NCI-H2081 (cell line): ENCODE measurements around the gene AJUBA.
A peak's percentile ranks its signal among the peaks of the same experiment; 100 is the strongest.
"Not testable (repeated sequence)": the region's sequence is repeated elsewhere in the genome, so short reads cannot be mapped to it uniquely, and the experiment has no call there.

Experiments
- DNase-seq, 2 experiments: peaks; one replicate each; lab custom pipeline; 2025; lab: John Stamatoyannopoulos, UW

AJUBA gene

GRCh38 chr14:22979748-22980392, 2.5 kb downstream of the AJUBA start:
- DNase-seq = no peak

DNA sequence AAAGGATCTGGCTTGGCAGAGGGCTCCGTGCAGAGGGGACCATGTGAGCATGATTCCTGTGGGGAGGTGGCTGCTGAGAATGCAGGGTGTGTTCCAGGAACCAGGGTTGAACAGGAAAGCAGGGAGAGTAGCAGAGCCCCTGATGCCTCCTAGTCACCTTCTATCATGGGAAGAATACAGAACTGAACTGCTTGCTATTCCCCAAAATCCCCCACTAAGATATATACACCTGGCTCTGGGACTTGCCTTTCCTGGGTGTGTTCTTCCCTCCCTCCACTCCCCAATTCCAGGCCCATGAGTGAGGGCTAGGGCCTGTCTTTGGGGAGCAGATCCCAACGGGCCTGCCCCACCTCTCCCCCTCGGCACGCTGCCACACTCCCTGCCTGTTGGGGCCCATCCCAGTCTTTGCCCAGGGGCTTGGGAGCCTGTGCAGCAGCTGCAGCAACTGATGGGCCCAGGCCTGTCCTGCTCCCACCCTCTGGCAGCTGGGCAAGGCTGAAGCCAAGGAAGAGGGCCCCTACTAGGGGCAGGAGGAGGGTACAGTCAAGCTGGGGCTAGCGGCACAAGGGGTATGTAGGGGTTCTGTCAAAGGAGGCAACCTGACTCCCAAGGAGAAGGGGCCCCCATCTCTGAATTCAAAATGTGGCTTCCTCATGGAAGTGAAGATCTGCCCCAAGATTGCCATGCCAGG, 3.2 kb downstream of the AJUBA start:
- no peak for DNase-seq

DNA sequence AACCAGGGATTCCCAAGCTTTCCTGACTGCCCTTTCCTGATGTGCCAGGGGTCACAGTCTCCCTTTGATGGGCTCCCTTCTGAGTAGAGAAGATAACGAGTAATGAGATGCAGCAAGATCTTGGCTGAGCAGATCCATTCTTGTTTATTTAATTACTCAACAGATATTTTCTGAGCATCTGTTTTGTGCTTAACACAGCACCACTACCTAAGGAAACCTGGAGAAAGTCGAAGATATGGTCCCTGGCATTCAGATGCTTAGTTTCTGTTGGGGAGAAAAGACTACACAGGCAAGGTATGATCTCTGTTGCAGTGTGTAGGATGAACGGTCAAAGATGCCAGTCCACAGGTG, 3.9 kb downstream of the AJUBA start:
- DNase-seq = no peak

DNA sequence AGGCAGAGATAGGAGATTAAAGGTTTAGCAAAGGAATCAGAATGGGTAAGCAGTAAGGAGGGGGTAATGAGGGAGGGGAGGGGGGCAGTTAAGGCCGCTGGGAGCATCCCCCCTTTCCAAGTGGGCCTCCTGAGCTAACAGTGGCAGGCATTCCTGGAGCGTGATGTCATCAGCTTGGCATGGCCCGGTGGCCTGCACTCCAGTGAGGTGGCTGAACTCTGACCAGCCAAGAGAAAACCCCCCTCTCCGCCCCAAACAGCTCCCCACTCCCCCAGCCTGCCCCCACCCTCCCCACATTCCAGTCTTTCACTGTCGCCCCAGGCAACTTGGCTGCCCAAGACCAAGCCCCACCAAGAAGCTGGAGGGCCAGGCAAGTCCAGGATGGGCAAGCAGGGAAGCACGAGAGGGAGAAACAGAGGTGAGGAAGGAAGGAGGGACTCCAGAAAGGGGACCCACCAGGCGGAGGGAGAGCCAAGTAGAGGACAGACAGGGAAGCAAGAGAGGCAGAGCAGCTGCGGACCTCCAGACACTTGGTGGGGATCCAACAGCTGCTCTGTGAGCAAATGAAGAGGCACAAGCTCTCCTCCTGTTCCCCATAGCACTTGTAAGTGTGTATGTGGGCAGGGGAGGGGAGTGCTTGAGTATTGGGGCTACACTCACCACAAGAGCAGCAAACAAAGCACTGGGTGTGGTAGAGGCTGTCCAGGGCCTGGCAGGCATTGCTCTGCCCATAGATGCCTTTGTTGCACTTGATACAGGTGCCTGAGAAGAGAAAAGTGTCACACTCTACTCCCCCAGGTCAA, 4.5 kb downstream of the AJUBA start:
- DNase-seq = no peak

DNA sequence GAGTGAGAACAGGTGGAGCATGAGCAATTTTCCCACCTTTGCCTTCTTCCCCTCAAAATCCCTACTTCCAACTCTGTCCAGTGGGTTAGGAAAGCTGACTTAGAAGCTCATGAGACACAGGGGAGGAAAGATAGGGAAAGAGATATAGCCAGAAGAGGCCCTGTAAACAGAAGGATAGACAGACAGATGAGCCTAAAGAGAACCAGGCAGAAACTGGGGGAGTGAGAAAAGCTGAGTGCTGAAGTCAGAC, 5.0 kb downstream of the AJUBA start:
- no peak for DNase-seq

GRCh38 chr14:22976620-22977433, 5.5 kb downstream of the AJUBA start:
- no peak for DNase-seq

DNA sequence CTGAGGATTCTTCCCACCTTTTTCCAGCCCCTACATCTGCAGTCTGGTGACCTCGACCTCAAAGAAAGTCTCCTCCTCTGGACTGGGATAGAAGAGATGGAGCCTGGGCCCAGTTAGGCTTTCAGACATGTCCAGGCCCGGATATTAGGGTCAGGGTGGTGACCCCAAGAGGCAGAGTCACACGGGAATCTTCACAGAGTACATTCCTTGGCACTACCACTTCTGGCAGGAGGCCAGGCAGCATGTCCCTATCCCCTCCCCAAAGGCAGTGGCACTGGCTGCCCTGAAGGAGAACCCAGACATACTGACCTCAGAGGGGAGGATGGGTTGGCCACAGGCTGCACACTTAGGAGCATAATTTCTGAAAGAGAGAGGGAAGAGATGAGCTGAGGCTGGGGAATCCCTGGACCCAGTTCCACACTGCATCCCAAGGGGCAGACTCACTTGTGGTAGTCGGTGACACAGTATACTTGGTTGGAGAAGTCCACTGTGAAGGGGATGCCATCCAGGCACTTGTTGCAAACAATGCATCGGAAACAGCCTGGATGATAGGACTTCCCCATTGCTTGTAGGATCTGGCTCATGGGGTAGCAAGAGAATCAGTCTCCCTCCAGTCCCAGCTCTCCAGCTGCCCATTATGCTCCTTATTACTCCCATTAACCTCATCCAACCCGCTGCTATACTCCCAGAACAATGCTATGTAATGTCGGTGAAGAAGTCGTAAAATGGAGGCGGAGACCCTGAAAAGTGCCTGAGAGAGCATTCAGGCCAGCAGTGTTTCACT, 7.6 kb downstream of the AJUBA start:
- DNase-seq = no peak

GRCh38 chr14:22973217-22974032, 8.9 kb downstream of the AJUBA start:
- DNase-seq = peak; percentile 13 to 45

- no peak for DNase-seq
Measured at GRCh38 chr14:22972313-22972930, 9.9 kb downstream of the AJUBA start.

DNA sequence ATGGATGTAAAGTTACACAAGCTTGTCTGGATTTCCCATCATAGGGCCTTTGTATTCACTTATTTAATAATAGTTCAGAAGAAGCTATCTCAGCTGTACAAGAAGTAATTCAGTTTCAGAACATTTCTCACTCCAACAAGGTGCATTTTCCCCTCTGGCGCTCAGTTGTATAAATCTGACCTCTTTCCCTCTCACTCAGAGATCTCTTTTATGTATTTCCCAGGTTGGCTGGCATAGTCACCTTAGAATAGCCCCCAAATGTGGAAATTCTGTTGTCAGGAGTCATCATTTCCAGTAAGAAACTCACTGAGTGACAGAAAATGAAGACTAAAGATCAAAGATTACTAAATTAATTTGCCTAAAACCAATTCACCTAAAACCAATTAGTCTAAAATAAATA, 11.2 kb downstream of the AJUBA start:
- DNase-seq = no peak

- no peak for DNase-seq
Measured at GRCh38 chr14:22966783-22967269, 15.5 kb downstream of the AJUBA start.

DNA sequence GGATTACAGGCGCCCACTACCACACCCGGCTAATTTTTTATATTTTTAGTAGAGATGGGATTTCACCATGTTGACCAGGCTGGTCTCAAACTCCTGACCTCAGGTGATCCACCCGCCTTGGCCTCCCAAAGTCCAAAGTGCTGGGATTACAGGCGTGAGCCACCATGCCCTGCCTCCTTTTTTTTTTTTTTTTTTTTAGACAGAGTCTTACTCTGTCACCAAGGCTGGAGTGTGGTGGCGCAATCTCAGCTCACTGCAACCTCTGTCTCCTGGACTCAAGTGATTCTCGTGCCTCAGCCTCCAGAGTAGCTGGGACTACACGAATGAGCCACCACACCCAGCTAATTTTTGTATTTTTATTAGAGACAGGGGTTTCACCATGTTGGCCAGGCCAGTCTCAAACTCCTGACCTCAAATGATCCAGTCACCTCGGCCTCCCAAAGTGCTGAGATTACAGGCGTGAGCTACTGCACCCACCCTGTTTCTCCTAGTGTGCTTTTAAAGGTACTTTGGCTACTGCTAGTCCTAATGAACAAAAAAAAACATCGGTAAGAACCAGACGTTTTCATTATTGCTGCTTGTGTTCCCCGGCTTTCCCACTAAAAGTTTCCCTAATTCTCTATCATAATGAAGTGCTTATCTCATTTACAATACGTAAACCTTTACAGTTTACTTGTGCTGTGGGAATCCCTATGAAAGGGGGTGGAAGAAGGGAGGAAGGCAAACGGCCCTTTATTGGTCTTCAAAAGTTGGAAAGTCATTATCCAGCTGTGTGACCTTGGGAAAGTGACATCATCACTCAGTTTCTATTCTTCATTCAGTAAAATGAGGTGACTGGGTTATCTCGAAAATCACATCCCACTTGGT, 16.2 kb downstream of the AJUBA start:
- DNase-seq = not testable (repeated sequence)

DNA sequence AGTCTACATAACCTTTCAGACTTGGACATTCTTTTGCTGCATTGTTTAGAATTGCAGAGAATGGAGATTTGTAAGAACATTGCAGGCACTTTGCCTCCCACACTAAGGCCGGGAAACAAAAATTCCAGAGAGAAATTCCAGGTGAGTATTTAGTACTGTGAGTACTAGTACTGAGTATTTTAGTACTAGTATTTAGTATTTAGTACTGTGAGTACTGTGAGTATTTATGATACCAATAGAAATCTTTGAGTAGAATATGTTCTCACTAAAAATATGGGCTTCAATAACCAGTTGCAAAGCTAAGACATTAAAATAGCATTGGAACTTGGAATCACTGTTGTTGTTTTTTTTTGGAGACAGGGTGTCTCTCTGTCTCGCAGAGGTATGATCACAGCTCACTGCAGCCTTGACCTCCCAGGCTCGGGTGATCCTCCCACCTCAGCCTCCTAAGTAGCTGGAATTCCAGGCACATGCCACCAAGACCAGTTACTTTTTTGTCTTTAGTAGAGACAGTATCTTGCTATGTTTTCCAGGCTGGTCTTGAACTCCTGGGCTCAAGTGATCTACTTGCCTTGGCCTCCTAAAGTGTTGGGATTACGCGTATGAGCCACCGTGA, 20.2 kb downstream of the AJUBA start:
- no peak for DNase-seq

- no peak for DNase-seq
Measured at GRCh38 chr14:22955702-22956569, 26.4 kb downstream of the AJUBA start.

GRCh38 chr14:22952418-22952817, 29.9 kb downstream of the AJUBA start:
- DNase-seq = no peak

GRCh38 chr14:22951795-22952194, 30.6 kb downstream of the AJUBA start:
- not testable (repeated sequence) for DNase-seq

- DNase-seq = no peak
Measured at GRCh38 chr14:22945642-22946041, 36.7 kb downstream of the AJUBA start.

- no peak for DNase-seq
Measured at GRCh38 chr14:22939684-22940083, 42.7 kb downstream of the AJUBA start.
